T-cell (primary cell): ENCODE measurements around the gene ERCC2. TPM values are rescaled to one million over a fixed set of nuclear protein-coding genes. Genes with fewer than 3 reads are reported as not detected.
"Not testable (repeated sequence)": the region's sequence is repeated elsewhere in the genome, so short reads cannot be mapped to it uniquely, and the experiment has no call there.

Experiments
- ATAC-seq, 4 experiments: fragments of 200-7000 bp in 3 of 4; fragments of 150-1000 bp in 1 of 4; cut with Tn5 transposase; replicated peaks in 1 of 4; 1 replicate in 3 of 4; 2 replicates in 1 of 4; pipeline ENCODE4 v1.10.0; 2021; ENCODE audit warnings: moderate library complexity in 3 of 4, mild to moderate bottlenecking in 2 of 4, moderate number of reproducible peaks in 1 of 4
- CTCF ChIA-PET, 2 donors: fragments of 300-600 bp; sonication (Branson Sonifier 250); formaldehyde crosslinking; loops; one replicate each; lab custom pipeline; 2022; ENCODE audit warnings: antibody characterized with exemption in 2 of 2; lab: Charles Lee
- POLR2A ChIA-PET, 2 donors: fragments of 300-600 bp; sonication (Branson Sonifier 250); formaldehyde crosslinking; loops; one replicate each; lab custom pipeline; 2022; ENCODE audit warnings: antibody characterized with exemption in 2 of 2; lab: Charles Lee
- DNase-seq, 35 experiments: peaks; one replicate each; pipeline versions ENCODE4 v3.0.0 to v3.0.0-alpha.2; 2013 to 2023
- H3K27ac ChIP-seq: one replicate; pipeline ENCODE4 v1.5.1; 2013; ENCODE audit warnings: low read length
- H3K27me3 ChIP-seq, 2 experiments: replicated peaks in 1 of 2; 1 replicate in 1 of 2; 2 replicates in 1 of 2; pipeline versions ENCODE4 v1.6.1 to v1.7.0; 2013; ENCODE audit warnings: low read length in 1 of 2, mixed read lengths in 1 of 2; ENCODE audit not compliant: control insufficient read depth in 2 of 2, insufficient read depth in 2 of 2; ENCODE audit errors: extremely low read depth in 1 of 2
- H3K36me3 ChIP-seq, 2 donors: 1 replicate in 1 of 2; 2 replicates in 1 of 2; pipeline versions ENCODE4 v1.6.1 to v1.7.0; 2013; ENCODE audit warnings: low read length in 1 of 2; ENCODE audit not compliant: control insufficient read depth in 2 of 2, insufficient read depth in 1 of 2; ENCODE audit errors: extremely low read depth in 1 of 2
- H3K4me1 ChIP-seq, 2 experiments: 1 replicate in 1 of 2; 2 replicates in 1 of 2; pipeline versions ENCODE4 v1.6.1 to v1.7.0; 2013; ENCODE audit warnings: low read length in 2 of 2, mixed read lengths in 1 of 2; ENCODE audit not compliant: insufficient read depth in 2 of 2, control insufficient read depth in 1 of 2; ENCODE audit errors: extremely low read depth in 1 of 2
- H3K4me3 ChIP-seq, 2 donors: 1 replicate in 1 of 2; 2 replicates in 1 of 2; pipeline versions ENCODE4 v1.5.1 to v1.7.0; 2013; ENCODE audit warnings: mild to moderate bottlenecking in 2 of 2, low read length in 1 of 2, moderate library complexity in 1 of 2; ENCODE audit not compliant: control insufficient read depth in 1 of 2; ENCODE audit errors: extremely low read depth in 1 of 2
- H3K9me3 ChIP-seq: 2 replicates; pipeline ENCODE4 v1.7.0; 2013
- H3K27ac Mint-ChIP-seq, 2 donors: one replicate each; pipeline ENCODE4 v1.8.0; 2020 to 2021; ENCODE audit warnings: mild to moderate bottlenecking in 2 of 2, mixed read lengths in 2 of 2
- H3K27me3 Mint-ChIP-seq, 2 donors: one replicate each; pipeline ENCODE4 v1.8.0; 2021 to 2022; ENCODE audit warnings: mixed read lengths in 2 of 2
- H3K36me3 Mint-ChIP-seq: one replicate; pipeline ENCODE4 v1.8.0; 2021; ENCODE audit warnings: mixed read lengths
- H3K4me1 Mint-ChIP-seq, 3 donors: one replicate each; pipeline ENCODE4 v1.8.0; 2020 to 2022; ENCODE audit warnings: mixed read lengths in 3 of 3, mild to moderate bottlenecking in 1 of 3
- H3K4me3 Mint-ChIP-seq, 3 donors: one replicate each; pipeline ENCODE4 v1.8.0; 2020 to 2022; ENCODE audit warnings: mild to moderate bottlenecking in 3 of 3, mixed read lengths in 3 of 3, moderate library complexity in 3 of 3
- H3K9me3 Mint-ChIP-seq, 3 donors: one replicate each; pipeline ENCODE4 v1.8.0; 2020 to 2022; ENCODE audit warnings: mixed read lengths in 3 of 3
- WGBS: methylation state at CpG from one replicate; pipeline ENCODE4 v1.1.5; 2013; ENCODE audit warnings: missing lambda C conversion rate; ENCODE audit not compliant: insufficient coverage; 5-methylcytosine and 5-hydroxymethylcytosine counted together
- total RNA-seq, 35 experiments: library from RNA in 6 of 35; stranded (reverse) in 6 of 35; fragments of 120-200 nt in 1 of 35; gene quantifications; one replicate each; pipeline versions ENCODE4 v1.2.1 to v1.2.4 and lab custom pipeline; 2013 to 2026

The ERCC2 gene
- total RNA-seq, 5 donors from 2014 or later (not counting 1 experiment from before 2014, with no cell fraction given) = 14.5 to 23.2 (median 21.3) TPM

DNA sequence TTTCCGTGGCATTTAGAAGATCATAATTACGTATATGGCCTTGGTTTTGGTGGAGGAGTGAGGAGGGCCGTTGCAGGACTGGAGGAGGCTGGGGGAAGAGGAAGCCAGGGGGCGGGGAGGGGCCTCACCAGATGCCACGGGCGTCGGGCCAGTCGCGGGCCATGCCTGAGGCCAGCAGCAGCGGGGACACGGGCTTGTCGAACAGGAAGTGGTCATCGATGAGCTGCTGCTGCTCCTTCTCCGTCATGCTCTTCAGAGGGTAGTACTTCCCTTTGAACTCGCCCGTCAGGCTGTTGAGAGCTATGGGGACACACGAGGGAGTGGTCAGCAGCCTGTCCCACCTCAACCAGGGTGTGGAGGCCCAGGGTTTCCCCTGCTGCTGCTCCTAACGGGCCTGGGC, 58.8 kb downstream of the ERCC2 start:
- DNase-seq = peak in 1 of 35 experiments; percentile 7

GRCh38 chr19:45309322-45309721, 61.1 kb downstream of the ERCC2 start:
- H3K4me1 Mint-ChIP-seq, H3K36me3 ChIP-seq, H3K27ac Mint-ChIP-seq, H3K9me3 Mint-ChIP-seq, H3K4me1 ChIP-seq, ATAC-seq, DNase-seq, H3K9me3 ChIP-seq, H3K36me3 Mint-ChIP-seq, H3K27ac ChIP-seq, H3K4me3 Mint-ChIP-seq, H3K4me3 ChIP-seq: not testable (repeated sequence)
- H3K27me3 ChIP-seq = peaks cover 0 to 23% of the 10 kb centered on the region in 2 experiments
- CTCF ChIA-PET = interaction anchor here in 1 of 2 donors (0.7 kb wide), 1 partner anchor 33 kb away, joined by 3 read pairs; no protein-coding TSS in a partner anchor
- H3K27me3 Mint-ChIP-seq = peaks cover 13 to 19% of the 10 kb centered on the region in 2 donors
- POLR2A ChIA-PET = interaction anchor here in 1 of 2 donors (0.7 kb wide), 1 partner anchor 179 kb away, joined by 5 read pairs; no protein-coding TSS in a partner anchor
- 89% methylated on average over 4 of the region's 8 CpGs for WGBS

More for the DNA sequence above, 58.8 kb downstream of the ERCC2 start:
- Histone ChIP-seq H3K27me3 (peaks cover 0 to 35% of the 10 kb centered on the region in 2 experiments), H3K27ac (no peak overlapping the region), H3K4me3 (no peak overlapping the region), H3K9me3 (no peaks in the 10 kb centered on the region), H3K36me3 (no peaks in the 10 kb centered on the region), H3K4me1 (no peaks in the 10 kb centered on the region)
- ATAC-seq = peak in 1 of 4 experiments; percentile 16
- H3K9me3 Mint-ChIP-seq = no peaks in the 10 kb centered on the region
- H3K27ac Mint-ChIP-seq = no peak overlapping the region
- ChIA-PET CTCF (interaction anchor here (0.6 to 0.7 kb wide), 2 partner anchors 406 to 797 kb away, joined by 3 read pairs; no protein-coding TSS in a partner anchor), POLR2A (no interaction called here)
- H3K36me3 Mint-ChIP-seq = no peaks in the 10 kb centered on the region
- no peaks in the 10 kb centered on the region for H3K4me1 Mint-ChIP-seq
- no peak overlapping the region for H3K4me3 Mint-ChIP-seq
- 30% methylated on average over 18 of the region's 18 CpGs for WGBS
- peaks cover 25 to 27% of the 10 kb centered on the region in 2 donors for H3K27me3 Mint-ChIP-seq

GRCh38 chr19:45307361-45307760, 63.0 kb downstream of the ERCC2 start:
- H3K4me3 Mint-ChIP-seq = no peak overlapping the region
- H3K4me1 Mint-ChIP-seq = no peaks in the 10 kb centered on the region
- peaks cover 0 to 17% of the 10 kb centered on the region in 2 experiments for H3K27me3 ChIP-seq
- no peak for ATAC-seq
- no peak for DNase-seq
- peaks cover 4 to 9% of the 10 kb centered on the region in 2 donors for H3K27me3 Mint-ChIP-seq
- H3K27ac ChIP-seq = no peak overlapping the region
- 90% methylated on average over 19 of the region's 19 CpGs for WGBS
- peaks cover 0 to 3% of the 10 kb centered on the region in 2 donors for H3K36me3 ChIP-seq
- H3K9me3 ChIP-seq = no peaks in the 10 kb centered on the region
- no peak overlapping the region for H3K4me3 ChIP-seq
- CTCF ChIA-PET = no interaction called here
- POLR2A ChIA-PET = interaction anchor here in 1 of 2 donors (0.6 kb wide), 1 partner anchor 267 kb away, joined by 6 read pairs; no protein-coding TSS in a partner anchor
- H3K27ac Mint-ChIP-seq = no peak overlapping the region
- peaks cover 5% of the 10 kb centered on the region for H3K36me3 Mint-ChIP-seq
- H3K4me1 ChIP-seq = no peaks in the 10 kb centered on the region
- H3K9me3 Mint-ChIP-seq = no peaks in the 10 kb centered on the region

- ATAC-seq (no peak), DNase-seq (no peak)
- H3K36me3 Mint-ChIP-seq = peaks cover 5% of the 10 kb centered on the region
- Histone ChIP-seq H3K4me3 (no peak overlapping the region), H3K27ac (no peak overlapping the region), H3K4me1 (no peaks in the 10 kb centered on the region), H3K27me3 (peaks cover 0 to 10% of the 10 kb centered on the region in 2 experiments), H3K36me3 (peaks cover 0 to 4% of the 10 kb centered on the region in 2 donors), H3K9me3 (no peaks in the 10 kb centered on the region)
- H3K27ac Mint-ChIP-seq = no peak overlapping the region
- H3K4me1 Mint-ChIP-seq = no peaks in the 10 kb centered on the region
- peaks cover 4 to 7% of the 10 kb centered on the region in 2 donors for H3K27me3 Mint-ChIP-seq
- ChIA-PET POLR2A (no interaction called here), CTCF (no interaction called here)
- no peak overlapping the region for H3K4me3 Mint-ChIP-seq
- 81% methylated on average over 18 of the region's 18 CpGs for WGBS
- H3K9me3 Mint-ChIP-seq = no peaks in the 10 kb centered on the region
Observed at GRCh38 chr19:45306518-45307027, 63.8 kb downstream of the ERCC2 start.

DNA sequence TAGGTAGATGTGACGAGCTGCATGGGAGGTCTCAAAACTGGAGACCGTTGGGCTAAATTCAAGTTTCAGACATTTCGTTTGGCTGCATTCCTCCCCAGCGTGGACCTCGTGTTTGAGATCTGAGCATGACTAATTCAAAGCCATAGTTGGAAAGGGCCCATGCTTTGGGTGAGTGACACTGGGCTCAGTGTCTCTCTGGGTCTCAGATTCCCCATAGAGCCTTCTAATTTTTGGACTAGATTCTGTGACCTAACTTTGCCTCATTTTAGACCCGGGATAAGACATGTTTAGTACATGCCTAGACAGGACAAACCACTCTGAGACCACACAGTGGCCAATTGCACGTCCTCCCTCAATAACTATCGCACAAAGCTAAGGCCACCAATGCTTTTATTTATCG, 64.3 kb downstream of the ERCC2 start:
- Histone ChIP-seq H3K4me1 (no peaks in the 10 kb centered on the region), H3K4me3 (no peak overlapping the region), H3K9me3 (no peaks in the 10 kb centered on the region), H3K27me3 (peaks cover 0 to 4% of the 10 kb centered on the region in 2 experiments), H3K27ac (no peak overlapping the region), H3K36me3 (peaks cover 0 to 4% of the 10 kb centered on the region in 2 donors)
- peaks cover 5% of the 10 kb centered on the region for H3K36me3 Mint-ChIP-seq
- H3K4me1 Mint-ChIP-seq = no peaks in the 10 kb centered on the region
- H3K9me3 Mint-ChIP-seq = no peaks in the 10 kb centered on the region
- WGBS = 70% methylated on average over 7 of the region's 9 CpGs
- no peak for DNase-seq
- H3K27ac Mint-ChIP-seq = no peak overlapping the region
- ATAC-seq = no peak
- ChIA-PET POLR2A (no interaction called here), CTCF (no interaction called here)
- H3K4me3 Mint-ChIP-seq = no peak overlapping the region
- peaks cover under 1 to 3% of the 10 kb centered on the region in 2 donors for H3K27me3 Mint-ChIP-seq

DNA sequence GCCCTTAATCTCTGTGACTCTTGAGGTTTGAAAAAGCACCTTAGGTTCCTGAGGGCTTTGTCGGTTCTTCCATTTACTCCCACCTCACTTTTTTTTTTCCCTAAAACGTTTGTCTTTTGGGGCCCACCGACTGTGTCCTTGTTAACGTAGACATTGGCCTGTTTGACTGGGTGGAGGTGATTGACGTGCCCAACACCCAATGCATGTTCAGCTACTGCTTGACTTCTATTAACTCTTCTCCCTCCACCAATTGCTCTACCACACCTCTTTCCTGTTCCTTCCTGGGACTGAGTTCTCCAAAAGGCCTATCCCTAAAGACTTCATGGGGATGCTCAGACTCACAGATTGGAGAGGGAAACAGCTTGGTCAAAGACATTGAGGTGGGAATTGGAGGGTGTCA, 65.0 kb downstream of the ERCC2 start:
- POLR2A ChIA-PET = no interaction called here

More for the DNA sequence above, 65.0 kb downstream of the ERCC2 start:
- no peak overlapping the region for H3K27ac Mint-ChIP-seq
- H3K9me3 Mint-ChIP-seq = no peaks in the 10 kb centered on the region
- no peak overlapping the region for H3K4me3 Mint-ChIP-seq
- no peak overlapping the region for H3K27ac ChIP-seq
- H3K36me3 Mint-ChIP-seq = peaks cover 5% of the 10 kb centered on the region
- H3K4me3 ChIP-seq = no peak overlapping the region
- peaks cover 0 to 3% of the 10 kb centered on the region in 2 donors for H3K27me3 Mint-ChIP-seq
- H3K36me3 ChIP-seq = peaks cover 0 to 4% of the 10 kb centered on the region in 2 donors
- CTCF ChIA-PET = no interaction called here
- H3K4me1 ChIP-seq = no peaks in the 10 kb centered on the region
- ATAC-seq (no peak), DNase-seq (no peak)
- peaks cover 0 to 3% of the 10 kb centered on the region in 2 experiments for H3K27me3 ChIP-seq
- H3K4me1 Mint-ChIP-seq = no peaks in the 10 kb centered on the region
- H3K9me3 ChIP-seq = no peaks in the 10 kb centered on the region
- 29% methylated on average over 1 of the region's 5 CpGs for WGBS
